GM19452 (cell line): ENCODE results near the gene LRMDA.

ENCODE experiments used
- ATAC-seq: cut with Tn5 transposase; IDR thresholded peaks from one replicate; pipeline ENCODE4 v1.9.1; 2021; ENCODE audit not compliant: unreplicated experiment

Gene LRMDA

GRCh38 chr10:76342996-76343395 is 911.6 kb downstream of the LRMDA start:
- ATAC-seq, result no peak

GRCh38 chr10:76347832-76348231 is 916.4 kb downstream of the LRMDA start:
- ATAC-seq, result no peak

- no peak for ATAC-seq
Measured at GRCh38 chr10:76350583-76350982, 919.2 kb downstream of the LRMDA start.

DNA sequence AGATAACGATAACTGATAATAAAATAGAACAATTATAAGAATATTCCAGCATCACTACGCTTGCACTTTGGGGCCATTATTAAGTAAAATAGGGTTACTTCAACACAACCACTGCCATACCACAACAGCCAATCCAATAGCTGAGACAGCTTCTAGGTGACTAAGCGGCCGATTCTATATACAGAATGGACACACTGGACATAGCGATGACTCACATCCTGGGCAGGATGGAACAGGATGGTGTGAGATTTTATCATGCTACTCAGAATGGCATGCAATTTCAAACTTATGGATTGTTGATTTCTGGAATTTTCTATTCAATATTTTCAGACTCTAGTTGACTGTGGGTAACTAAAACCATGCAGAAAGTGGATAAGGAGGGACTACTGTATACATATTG is 920.9 kb downstream of the LRMDA start:
- ATAC-seq, result no peak

- ATAC-seq, result no peak
Measured at GRCh38 chr10:76353237-76353851, 921.9 kb downstream of the LRMDA start.

DNA sequence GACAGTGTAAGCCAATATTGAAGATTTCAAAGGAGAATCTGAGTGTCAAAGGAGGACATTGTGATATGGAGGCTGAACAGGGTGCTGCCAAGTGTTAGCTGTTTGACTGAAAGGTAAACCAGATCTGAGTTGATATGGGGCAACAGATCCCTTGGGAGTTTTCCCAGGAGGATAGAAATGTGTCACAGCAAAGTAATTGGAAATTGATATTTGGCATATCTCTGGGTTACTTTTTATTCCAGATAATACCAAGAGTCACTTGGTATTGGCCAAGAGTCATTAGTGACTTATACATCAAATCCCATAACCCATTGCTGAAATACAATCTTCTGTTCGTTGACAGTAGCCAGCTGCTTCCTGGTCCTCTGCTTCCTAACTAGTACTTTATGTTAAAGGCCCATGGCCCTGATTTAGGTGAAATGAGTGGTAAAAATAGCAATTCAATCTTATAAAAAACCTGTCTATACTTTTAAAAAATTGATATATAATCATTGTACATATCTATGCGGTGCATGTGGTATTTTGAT is 922.9 kb downstream of the LRMDA start:
- ATAC-seq, result no peak

DNA sequence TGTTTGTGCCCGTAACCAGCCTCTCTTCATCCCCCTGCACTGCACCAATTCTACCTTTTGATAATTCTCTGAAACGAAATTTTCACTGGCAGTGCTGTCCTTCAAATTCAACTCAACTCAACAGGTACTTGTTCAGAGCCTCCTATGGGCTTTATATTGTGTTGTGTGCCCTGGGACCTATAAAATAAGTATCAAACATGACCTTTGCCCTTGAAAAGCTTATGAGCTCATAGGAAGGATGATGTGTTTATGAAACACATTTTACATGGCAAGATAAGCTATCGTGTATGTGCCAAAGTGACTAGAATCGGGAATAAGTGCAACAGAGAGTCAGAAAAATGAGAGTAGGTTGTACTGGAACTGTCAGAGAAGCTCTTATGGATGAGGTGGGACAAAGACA is 923.5 kb downstream of the LRMDA start:
- ATAC-seq, result no peak

DNA sequence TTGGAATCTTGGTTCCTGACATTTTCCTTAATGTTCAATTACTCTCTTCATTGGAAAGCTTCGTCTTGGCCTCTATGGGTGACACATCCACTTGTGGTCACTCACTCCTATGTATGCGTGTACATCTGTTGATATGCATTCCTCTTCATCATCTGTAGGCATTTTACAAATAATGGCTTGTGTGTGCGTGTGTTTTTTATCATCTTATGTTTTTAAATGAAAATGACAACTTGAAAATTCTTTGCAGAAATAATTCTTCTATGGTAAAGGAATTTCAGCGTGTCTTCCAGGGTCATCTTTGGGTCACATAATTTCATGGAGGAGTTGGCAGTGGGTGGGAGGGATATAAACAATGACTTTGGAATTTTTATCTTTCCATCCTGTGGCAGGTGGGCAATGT is 925.1 kb downstream of the LRMDA start:
- ATAC-seq, result no peak

DNA sequence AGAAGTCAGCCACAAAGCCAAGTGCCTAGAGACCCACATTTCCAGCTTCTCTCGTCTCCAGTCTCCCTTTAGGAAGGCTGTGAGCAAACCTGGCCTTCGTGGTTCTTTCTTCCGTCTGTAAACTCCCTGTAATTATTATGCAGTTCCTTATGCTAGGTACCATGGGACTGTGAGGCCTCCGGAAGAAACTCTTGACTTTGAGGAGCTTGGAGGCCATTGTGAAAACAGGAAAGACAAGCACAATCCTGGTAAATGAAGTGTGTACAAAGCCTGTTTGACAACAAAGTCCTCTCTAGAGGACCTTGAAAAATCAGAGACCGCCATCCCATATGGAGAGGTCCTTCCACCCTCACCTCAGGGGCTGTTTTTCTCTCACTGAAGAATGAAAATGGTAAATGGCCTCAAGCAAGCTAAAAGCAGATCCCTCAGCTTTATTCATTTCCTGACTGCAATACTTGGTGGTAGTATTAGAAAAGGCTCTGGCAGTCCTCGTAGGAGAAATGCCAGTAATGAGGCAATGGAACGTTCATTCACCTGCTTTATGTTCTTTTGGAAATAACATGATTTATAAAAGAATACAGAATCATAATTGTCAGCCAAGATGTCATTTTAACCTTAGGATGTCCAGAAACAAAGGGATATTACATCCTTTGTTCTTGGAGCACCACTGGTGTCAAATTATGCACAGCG is 926.4 kb downstream of the LRMDA start:
- ATAC-seq, result no peak

GRCh38 chr10:76358743-76359395 is 927.4 kb downstream of the LRMDA start:
- ATAC-seq, result no peak

DNA sequence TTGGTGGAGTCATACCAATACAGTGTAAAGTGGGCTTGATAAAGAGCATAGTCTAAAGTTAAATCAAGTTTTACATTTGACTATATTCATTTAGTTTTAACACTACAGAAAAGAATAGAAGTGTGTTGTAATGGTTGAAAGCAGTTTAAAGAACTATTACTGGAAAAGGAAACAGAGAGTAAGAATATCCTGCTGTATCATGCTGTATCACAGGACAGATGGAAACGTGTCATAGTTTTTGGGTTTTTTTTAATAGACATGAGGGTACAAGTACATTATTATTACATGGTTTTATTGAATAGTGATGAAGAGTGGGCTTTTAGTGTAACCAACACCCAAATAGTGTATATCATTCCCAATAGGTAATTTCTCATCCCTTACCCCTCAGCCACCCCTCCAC is 944.3 kb downstream of the LRMDA start:
- no peak for ATAC-seq

GRCh38 chr10:76382381-76382851 is 951.0 kb downstream of the LRMDA start:
- no peak for ATAC-seq

DNA sequence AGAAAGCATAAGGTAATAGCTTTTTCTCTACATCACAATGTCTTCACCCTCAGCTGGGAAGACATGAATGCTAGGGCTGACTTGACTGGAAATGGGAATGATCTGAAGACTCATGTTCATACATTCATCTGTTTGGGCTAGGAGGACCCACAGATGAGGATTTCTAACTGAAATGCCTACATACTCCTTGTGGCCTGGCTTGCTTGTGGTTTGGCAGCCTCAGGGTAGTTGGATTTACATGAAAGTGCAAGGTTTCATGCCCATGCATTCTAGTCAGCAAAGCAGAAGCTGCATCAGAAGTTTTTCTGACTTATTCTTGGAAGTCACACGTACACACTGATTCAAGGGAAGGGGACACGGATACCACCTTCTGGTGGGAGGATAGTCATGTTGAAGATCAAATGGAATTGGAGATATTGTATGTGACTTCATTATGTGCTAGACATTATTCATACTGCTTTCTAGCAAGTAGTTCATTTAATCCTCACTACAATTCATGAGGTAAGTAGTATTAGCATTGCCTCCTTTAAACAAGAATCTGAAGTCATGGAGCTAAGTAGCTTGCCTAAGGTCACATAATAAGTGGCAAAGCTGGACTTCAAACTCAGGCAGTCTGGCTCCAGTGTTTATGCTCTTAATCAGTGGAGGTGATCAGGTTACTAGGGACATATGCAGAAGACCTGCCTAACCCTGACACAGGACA is 957.0 kb downstream of the LRMDA start:
- no peak for ATAC-seq

DNA sequence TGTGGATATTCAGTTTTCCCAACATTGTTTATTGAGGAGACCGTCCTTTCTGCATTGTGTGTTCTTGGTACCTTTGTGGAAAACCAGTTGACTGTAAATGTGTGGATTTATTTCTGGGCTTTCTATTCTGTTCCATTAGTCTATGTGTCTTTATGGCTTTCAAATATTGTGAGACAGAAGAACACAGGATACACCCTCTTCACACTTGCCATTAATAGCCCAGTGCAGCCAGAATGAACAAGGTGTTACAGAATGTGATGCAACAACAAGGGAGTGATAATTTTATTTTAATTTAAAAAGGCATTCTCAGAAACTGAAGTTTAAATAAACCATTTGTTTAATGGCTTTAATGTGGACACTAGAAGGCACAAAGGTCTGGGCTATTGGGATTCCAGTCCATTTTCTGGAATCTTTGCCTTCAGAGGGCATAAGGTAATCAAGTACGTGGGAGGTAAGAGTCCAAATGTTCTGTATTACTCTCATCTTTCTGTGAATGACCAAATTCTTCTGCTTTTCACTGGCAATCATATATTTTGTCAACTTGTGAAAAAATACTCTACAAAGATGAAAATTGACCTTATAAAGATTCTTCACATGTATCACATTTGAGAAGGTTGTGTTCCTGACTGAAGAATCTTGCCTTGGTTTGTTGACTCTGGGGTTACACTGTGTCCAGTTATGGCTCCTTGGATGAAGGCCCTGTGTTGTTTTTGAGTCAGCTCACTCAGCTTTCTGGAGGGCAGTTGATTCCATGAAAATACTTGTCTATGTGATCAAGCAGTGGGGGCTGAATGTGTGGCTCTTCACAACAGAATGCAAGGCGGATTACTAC is 962.7 kb downstream of the LRMDA start:
- ATAC-seq, result no peak

DNA sequence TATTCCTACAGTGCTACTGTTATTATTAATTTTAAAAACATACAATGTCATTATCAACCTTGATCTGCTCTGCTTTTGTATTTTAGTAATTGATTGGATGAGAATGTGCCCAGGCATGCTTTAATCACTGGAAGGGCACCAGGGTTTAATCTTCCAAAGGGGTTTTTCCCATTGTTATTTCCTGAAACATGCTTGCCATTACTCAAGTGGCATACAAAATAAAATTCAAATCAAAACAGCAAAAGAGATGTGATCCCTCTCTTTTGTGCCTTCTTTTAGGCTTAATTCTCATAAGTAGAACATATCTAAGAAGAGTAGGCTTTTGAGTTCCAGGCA is 963.3 kb downstream of the LRMDA start:
- no peak for ATAC-seq

DNA sequence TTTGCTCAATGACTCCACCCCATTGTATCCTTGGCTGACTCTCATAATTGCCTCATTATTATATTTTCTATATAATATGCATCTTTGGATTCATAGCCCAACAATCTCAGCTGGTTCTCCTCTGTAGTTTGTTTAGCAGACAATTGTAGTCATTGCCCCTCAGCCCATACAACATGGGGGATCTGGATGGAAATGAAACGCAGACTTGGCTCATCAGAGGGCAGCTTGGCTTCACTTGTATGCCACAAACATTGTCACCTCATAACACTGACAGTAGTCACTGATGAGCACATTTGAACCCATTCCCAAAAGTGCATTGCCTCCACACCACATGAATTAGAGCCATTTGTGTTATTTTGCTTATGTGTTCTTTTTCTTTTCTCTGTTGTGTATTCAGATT is 963.8 kb downstream of the LRMDA start:
- ATAC-seq, result no peak

GRCh38 chr10:76396134-76396533 is 964.7 kb downstream of the LRMDA start:
- no peak for ATAC-seq

- no peak for ATAC-seq
Measured at GRCh38 chr10:76397181-76398042, 966.0 kb downstream of the LRMDA start.

DNA sequence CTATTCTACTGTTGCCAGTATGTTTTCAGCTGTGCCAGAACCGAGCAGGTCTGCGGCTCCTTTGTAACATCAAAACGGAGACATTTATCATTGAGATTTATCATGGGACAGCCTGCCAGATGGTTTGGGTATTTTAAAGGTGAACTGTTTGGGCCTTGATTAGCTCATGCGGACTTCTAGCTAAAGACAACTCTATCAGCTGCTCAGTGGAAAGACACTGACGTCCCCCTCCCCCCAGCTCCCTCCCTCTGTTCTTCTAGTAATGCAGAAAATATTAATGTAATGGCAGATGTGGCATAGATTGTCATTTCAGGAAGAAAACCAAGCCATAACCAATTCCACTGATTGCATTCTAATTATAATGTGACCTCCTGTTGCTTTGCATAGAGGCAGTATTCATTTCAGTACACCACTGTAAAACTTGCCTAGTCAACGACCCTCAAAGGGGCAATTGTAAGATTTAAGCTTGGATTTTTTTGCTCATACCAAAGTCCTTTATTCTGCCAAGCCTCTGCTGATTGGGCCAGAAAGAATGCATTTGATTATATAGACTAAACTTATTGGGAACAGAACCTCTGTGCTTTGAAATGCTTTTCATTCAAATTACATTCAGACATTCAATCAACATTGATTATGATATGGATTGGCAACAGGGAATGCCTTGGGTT is 966.8 kb downstream of the LRMDA start:
- ATAC-seq, result no peak
